ENCODE measurements around the gene PLIN4.
"Not testable (repeated sequence)": the region's sequence is repeated elsewhere in the genome, so short reads cannot be mapped to it uniquely, and the experiment has no call there.

DNA sequence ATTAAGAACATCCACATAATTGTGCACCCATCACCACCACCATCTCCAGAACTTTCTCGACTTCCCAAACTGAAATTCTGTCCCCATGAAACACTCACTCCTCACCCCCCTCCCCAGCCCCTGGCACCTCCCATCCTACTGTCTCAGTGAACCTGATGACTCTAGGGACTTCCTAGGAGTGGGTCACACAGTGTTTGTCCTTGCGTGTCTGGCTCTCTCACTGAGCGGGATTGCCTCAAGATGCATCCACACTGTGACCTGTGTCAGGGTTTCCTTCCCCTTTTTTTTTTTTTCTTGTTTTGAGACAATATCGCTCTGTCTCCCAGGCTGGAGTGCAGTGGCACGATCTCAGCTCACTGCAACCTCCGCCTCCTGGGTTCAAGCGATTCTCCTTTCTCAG, 43.8 kb upstream of the PLIN4 start:
- TF ChIP-seq, protein P1, sequence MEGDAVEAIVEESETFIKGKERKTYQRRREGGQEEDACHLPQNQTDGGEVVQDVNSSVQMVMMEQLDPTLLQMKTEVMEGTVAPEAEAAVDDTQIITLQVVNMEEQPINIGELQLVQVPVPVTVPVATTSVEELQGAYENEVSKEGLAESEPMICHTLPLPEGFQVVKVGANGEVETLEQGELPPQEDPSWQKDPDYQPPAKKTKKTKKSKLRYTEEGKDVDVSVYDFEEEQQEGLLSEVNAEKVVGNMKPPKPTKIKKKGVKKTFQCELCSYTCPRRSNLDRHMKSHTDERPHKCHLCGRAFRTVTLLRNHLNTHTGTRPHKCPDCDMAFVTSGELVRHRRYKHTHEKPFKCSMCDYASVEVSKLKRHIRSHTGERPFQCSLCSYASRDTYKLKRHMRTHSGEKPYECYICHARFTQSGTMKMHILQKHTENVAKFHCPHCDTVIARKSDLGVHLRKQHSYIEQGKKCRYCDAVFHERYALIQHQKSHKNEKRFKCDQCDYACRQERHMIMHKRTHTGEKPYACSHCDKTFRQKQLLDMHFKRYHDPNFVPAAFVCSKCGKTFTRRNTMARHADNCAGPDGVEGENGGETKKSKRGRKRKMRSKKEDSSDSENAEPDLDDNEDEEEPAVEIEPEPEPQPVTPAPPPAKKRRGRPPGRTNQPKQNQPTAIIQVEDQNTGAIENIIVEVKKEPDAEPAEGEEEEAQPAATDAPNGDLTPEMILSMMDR (IDR thresholded peaks at IDR 0.05) = not testable (repeated sequence)
- not testable (repeated sequence) for TF ChIP-seq POLR2A (IDR thresholded peaks at IDR 0.05)
